Mucosa of rectum (tissue), 2 donors: ENCODE measurements around the gene NUP155.
A peak's percentile ranks its signal among the peaks of the same experiment; 100 is the strongest.
"Not testable (repeated sequence)": the region's sequence is repeated elsewhere in the genome, so short reads cannot be mapped to it uniquely, and the experiment has no call there.

Source experiments
- H3K27ac ChIP-seq, 2 donors: one replicate each; pipeline ENCODE4 v1.7.0; 2013; ENCODE audit warnings: inconsistent platforms in 2 of 2, low read depth in 2 of 2, low read length in 2 of 2
- H3K27me3 ChIP-seq, 2 donors: one replicate each; pipeline ENCODE4 v1.7.0; 2013; ENCODE audit warnings: low read length in 2 of 2; ENCODE audit not compliant: control insufficient read depth in 2 of 2, insufficient read depth in 2 of 2
- H3K36me3 ChIP-seq, 2 donors: one replicate each; pipeline ENCODE4 v1.7.0; 2013; ENCODE audit warnings: low read length in 2 of 2; ENCODE audit not compliant: control insufficient read depth in 2 of 2, insufficient read depth in 2 of 2
- H3K4me1 ChIP-seq, 2 donors: one replicate each; pipeline ENCODE4 v1.7.0; 2013; ENCODE audit warnings: low read length in 2 of 2, mild to moderate bottlenecking in 1 of 2; ENCODE audit not compliant: control insufficient read depth in 2 of 2, insufficient read depth in 2 of 2
- H3K4me3 ChIP-seq, 2 donors: one replicate each; pipeline ENCODE4 v1.7.0; 2013; ENCODE audit warnings: low read length in 2 of 2
- H3K9ac ChIP-seq, 2 donors: one replicate each; pipeline ENCODE4 v1.7.0; 2013; ENCODE audit warnings: low read length in 2 of 2, low read depth in 1 of 2, mild to moderate bottlenecking in 1 of 2
- H3K9me3 ChIP-seq, 2 donors: one replicate each; pipeline ENCODE4 v1.7.0; 2013; ENCODE audit warnings: low read length in 2 of 2; ENCODE audit not compliant: control insufficient read depth in 2 of 2
- donor health status: healthy.
- donor health status: Normal muscosa, but diverticular disease.

NUP155 gene

DNA sequence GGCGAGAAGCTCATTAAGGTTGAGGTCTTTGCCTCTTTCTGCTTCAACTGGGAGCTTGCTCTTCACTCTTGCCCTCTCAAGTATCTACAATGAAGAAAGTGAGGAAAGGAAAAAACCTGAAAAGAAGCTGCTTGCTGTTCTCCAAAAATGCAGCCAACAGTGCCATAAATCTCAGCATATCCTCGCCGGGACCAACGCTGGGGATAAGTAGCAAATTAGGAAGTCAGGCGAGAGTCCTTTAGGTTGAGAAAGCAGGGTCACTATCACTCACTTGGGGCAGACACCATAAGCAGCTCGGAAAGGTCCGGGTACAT lies 399 bp downstream of the NUP155 start:
- peak overlapping the region; percentile 78 to 79 for H3K27ac ChIP-seq
- H3K9me3 ChIP-seq, result no peaks in the 10 kb centered on the region
- peak overlapping the region; percentile 93 to 100 for H3K4me3 ChIP-seq
- H3K9ac ChIP-seq, result peak overlapping the region; percentile 78 to 81
- no peaks in the 10 kb centered on the region for H3K36me3 ChIP-seq
- H3K4me1 ChIP-seq, result peaks cover 13 to 15% of the 10 kb centered on the region in 2 donors
- H3K27me3 ChIP-seq, result no peaks in the 10 kb centered on the region

DNA sequence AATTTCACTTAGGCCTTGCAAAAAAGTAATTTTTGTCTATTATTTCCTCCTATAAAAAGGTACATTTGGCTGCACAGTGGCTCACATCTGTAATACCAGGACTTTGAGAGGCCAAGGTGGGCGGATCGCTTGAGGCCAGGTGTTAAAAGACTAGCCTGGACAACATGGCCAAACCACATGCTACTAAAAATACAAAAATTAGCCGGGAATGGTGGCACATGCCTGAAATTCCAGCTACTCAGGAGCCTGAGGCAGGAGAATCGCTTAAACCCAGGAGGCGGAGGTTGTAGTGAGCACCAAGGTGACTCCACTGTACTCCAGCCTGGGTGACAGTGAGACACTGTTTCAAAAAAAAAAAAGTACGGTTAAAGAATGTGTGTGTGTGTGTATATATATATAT lies 15.7 kb downstream of the NUP155 start:
- Histone ChIP-seq H3K9ac (no peak overlapping the region), H3K9me3 (no peaks in the 10 kb centered on the region), H3K36me3 (peaks cover 7 to 40% of the 10 kb centered on the region in 2 donors), H3K4me3 (no peak overlapping the region), H3K27ac (no peak overlapping the region), H3K27me3 (no peaks in the 10 kb centered on the region), H3K4me1 (no peaks in the 10 kb centered on the region)

DNA sequence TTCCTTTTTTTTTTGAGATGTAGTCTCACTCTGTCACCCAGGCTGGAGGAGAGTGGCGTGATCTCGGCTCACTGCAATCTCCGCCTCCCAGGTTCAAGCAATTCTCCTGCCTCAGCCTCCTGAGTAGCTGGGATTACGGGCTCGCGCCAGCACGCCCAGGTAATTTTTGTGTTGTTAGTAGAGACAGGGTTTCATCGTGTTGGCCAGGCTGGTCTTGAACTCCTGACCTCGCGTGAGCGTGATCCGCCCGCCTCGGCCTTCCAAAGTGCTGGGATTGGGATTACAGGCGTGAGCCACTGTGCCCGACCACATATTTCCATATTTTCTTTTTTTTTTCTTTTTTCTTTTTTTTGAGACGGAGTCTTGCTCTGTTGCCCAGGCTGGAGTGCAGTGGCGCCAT lies 28.2 kb downstream of the NUP155 start:
- H3K4me1 ChIP-seq, H3K27ac ChIP-seq, H3K9ac ChIP-seq, H3K9me3 ChIP-seq, H3K4me3 ChIP-seq, H3K27me3 ChIP-seq: not testable (repeated sequence)
- H3K36me3 ChIP-seq, result peaks cover 28 to 51% of the 10 kb centered on the region in 2 donors

DNA sequence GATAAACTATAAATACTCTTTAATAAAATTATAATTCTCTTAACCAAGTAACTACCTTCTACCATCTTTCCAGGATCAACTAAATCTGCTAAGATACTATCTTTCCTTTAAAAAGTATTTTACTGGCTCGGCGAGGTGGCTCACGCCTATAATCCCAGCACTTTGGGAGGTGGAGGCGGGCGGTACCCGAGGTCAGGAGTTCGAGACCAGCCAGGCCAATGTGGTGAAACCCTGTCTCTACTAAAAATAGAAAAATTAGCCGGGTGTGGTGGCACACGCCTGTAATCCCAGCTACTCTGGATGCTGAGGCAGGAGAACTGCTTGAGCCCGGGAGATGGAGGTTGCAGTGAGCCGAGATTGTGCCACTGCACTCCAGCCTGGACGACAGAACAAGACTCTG lies 36.2 kb downstream of the NUP155 start:
- H3K9ac ChIP-seq, H3K4me1 ChIP-seq, H3K27me3 ChIP-seq, H3K4me3 ChIP-seq, H3K9me3 ChIP-seq, H3K27ac ChIP-seq: not testable (repeated sequence)
- peaks cover 28 to 35% of the 10 kb centered on the region in 2 donors for H3K36me3 ChIP-seq

DNA sequence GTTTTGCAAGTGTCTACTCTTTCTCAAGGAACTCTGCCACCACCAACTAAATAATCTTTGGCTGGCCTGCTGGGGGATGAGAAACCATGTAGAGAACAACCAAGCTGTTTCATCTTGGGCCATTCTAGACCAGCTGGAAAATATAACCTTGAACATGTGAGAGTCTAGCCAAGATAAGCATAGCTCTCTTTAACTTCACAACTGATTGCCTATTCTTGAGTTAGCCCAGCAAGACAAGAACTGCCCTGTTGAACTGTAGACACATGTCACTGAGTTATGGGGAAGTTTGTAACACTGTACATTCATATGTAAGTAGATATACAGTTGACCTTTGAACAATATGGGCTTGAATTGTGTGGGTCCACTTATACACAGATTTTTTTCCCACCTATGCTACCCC lies 44.4 kb downstream of the NUP155 start:
- Histone ChIP-seq H3K9me3 (no peaks in the 10 kb centered on the region), H3K27ac (no peak overlapping the region), H3K36me3 (peaks cover 48 to 63% of the 10 kb centered on the region in 2 donors), H3K4me3 (no peak overlapping the region), H3K9ac (no peak overlapping the region), H3K4me1 (no peaks in the 10 kb centered on the region), H3K27me3 (no peaks in the 10 kb centered on the region)

DNA sequence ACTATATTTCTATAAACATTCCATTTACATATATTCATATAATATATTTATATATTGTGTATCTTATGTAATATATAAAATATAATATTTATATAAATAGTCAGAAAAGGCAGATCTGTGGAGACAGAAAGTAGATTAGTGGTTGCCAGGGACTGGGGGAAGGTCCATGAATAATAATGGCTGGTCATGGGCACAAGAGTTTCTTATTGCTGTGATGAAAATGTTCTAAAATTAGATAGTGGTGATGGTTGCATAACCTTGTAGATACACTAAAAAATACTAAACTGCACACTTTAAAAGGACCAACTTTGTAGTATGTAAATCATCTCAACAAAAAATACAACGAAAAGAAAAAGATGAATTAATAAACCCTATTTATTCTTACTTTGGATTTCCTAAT lies 47.3 kb downstream of the NUP155 start:
- H3K36me3 ChIP-seq, result peaks cover 36 to 50% of the 10 kb centered on the region in 2 donors
- H3K9ac ChIP-seq, result no peak overlapping the region
- H3K4me1 ChIP-seq, result no peaks in the 10 kb centered on the region
- no peaks in the 10 kb centered on the region for H3K9me3 ChIP-seq
- H3K27me3 ChIP-seq, result no peaks in the 10 kb centered on the region
- no peak overlapping the region for H3K4me3 ChIP-seq
- H3K27ac ChIP-seq, result no peak overlapping the region

DNA sequence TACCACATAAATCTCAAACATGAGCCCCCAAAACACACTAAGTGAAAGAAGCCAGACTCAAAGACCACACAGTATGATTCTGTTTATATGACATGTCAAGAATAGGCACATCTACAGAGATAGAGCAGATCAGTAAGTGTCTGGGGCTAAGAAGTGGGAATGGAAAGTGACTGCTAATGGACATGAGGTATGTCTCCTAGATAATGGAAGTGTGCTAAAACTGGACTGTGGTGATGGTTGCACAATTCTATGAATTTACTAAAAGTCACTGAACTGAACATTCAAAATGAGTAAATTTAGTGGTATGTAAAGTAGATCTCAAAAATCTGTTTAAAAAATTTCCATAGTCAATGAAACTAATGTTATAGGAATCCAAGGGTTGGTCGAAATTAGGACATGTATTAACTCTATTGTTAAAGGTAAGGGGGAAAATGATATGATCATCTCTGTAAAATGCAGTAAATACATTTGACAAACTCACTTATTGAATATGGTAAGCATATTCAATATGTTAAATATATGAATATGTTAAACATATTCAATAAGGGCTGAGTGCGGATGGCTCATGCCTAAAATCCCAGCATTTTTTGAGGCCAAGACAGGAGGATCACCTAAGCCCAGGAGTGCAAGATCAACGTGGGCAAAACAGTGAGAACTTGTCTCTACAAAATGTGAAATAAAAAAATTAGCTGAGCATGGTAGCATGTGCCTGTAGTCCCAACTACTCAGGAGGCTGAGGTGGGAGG lies 51.7 kb downstream of the NUP155 start:
- no peak overlapping the region for H3K9ac ChIP-seq
- no peak overlapping the region for H3K27ac ChIP-seq
- no peak overlapping the region for H3K4me3 ChIP-seq
- no peaks in the 10 kb centered on the region for H3K27me3 ChIP-seq
- peaks cover 0 to 3% of the 10 kb centered on the region in 2 donors for H3K4me1 ChIP-seq
- no peaks in the 10 kb centered on the region for H3K9me3 ChIP-seq
- H3K36me3 ChIP-seq, result peaks cover 10 to 35% of the 10 kb centered on the region in 2 donors

DNA sequence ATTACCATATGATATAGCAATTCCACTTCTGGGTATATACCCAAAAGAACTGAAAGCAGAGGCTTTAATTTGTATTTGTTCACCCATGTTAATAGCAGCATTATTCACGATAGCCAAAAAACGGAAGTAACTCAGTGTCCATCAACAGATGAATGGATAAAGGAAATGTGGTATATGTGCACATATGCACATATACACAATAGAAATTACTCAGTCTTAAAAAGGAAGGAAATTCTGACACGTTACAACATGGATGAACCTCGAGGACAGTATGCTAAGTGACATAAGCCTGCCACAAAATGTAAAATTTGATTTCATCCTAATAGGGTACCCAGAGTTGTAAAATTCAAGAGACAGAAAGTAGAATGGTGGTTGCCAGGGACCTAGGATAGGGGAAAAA lies 54.9 kb downstream of the NUP155 start:
- H3K9me3 ChIP-seq, result no peaks in the 10 kb centered on the region
- H3K27ac ChIP-seq, result no peak overlapping the region
- H3K9ac ChIP-seq, result no peak overlapping the region
- no peak overlapping the region for H3K4me3 ChIP-seq
- peaks cover 19 to 53% of the 10 kb centered on the region in 2 donors for H3K36me3 ChIP-seq
- no peaks in the 10 kb centered on the region for H3K27me3 ChIP-seq
- H3K4me1 ChIP-seq, result peaks cover 0 to 3% of the 10 kb centered on the region in 2 donors

DNA sequence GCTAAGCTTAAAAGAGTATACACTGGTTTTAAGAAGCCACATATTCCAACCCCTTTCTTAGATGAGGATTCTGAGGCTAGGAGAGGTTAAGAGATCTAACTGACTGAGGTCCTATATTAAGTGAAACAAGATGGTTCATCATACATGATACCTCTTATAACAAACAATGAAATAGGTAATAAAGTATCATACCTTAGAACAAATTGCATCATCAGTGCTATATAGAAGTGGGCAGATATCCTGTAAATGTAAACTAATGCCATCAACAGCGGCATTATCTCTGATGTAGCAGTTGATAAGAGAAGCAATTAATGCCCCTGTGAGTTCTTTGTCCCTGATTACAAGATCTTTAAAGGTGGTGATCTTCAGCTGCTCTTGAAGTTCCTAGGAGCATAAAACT lies 60.5 kb downstream of the NUP155 start:
- H3K4me1 ChIP-seq, result no peaks in the 10 kb centered on the region
- no peak overlapping the region for H3K4me3 ChIP-seq
- H3K9me3 ChIP-seq, result no peaks in the 10 kb centered on the region
- H3K9ac ChIP-seq, result no peak overlapping the region
- H3K27me3 ChIP-seq, result no peaks in the 10 kb centered on the region
- no peak overlapping the region for H3K27ac ChIP-seq
- peaks cover 23 to 53% of the 10 kb centered on the region in 2 donors for H3K36me3 ChIP-seq

DNA sequence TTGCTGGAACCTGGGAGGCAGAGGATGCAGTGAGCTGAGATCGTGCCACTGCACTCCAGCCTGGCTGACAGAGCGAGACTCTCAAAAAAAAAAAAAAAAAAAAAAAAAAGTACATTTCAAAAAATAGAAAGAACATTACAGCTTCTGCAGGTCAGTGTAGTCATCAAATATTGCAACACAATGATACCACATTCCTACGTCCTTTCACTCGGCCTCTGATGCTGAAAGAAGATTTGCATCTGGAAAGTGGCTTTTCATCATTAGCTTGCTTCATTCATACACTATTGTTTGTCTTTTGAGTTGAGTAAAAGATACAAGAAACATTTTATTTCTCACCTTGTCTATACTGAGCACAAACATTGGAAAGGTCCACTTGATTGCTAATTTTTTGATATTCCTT lies 62.1 kb downstream of the NUP155 start:
- H3K9ac ChIP-seq, result no peak overlapping the region
- H3K36me3 ChIP-seq, result peaks cover 35 to 54% of the 10 kb centered on the region in 2 donors
- no peaks in the 10 kb centered on the region for H3K9me3 ChIP-seq
- no peaks in the 10 kb centered on the region for H3K27me3 ChIP-seq
- H3K4me3 ChIP-seq, result no peak overlapping the region
- no peaks in the 10 kb centered on the region for H3K4me1 ChIP-seq
- no peak overlapping the region for H3K27ac ChIP-seq
